H1 (cell line): ENCODE measurements around the gene CACNA1E. TPM values are rescaled to one million over a fixed set of nuclear protein-coding genes. Genes with fewer than 3 reads are reported as not detected.

ENCODE experiments used
- HDAC2 ChIP-seq, 2 experiments: fragments of 300-600 bp in 1 of 2; sonication (generic) in 1 of 2; IDR thresholded peaks; 2 replicates each; pipeline ENCODE4 v1.6.1; 2011 to 2012; ENCODE audit warnings: low read depth in 2 of 2, low read length in 2 of 2, mild to moderate bottlenecking in 2 of 2, moderate library complexity in 2 of 2, borderline replicate concordance in 1 of 2, inconsistent platforms in 1 of 2
- MAFK ChIP-seq: IDR thresholded peaks from 2 replicates; pipeline ENCODE4 v1.6.1; 2012; ENCODE audit warnings: low read depth, mild to moderate bottlenecking, improper control_type of control experiment, low read length
- NRF1 ChIP-seq: IDR thresholded peaks from 2 replicates; pipeline ENCODE4 v1.6.1; 2011; ENCODE audit warnings: mild to moderate bottlenecking, low read depth, low read length, improper control_type of control experiment
- SRF ChIP-seq: IDR thresholded peaks from 2 replicates; pipeline ENCODE4 v1.6.1; 2011; ENCODE audit warnings: mild to moderate bottlenecking, low read depth, low read length, moderate library complexity
- TAF1 ChIP-seq: IDR thresholded peaks from 2 replicates; pipeline ENCODE4 v1.6.1; 2011; ENCODE audit warnings: mild to moderate bottlenecking, low read depth, low read length
- polyA plus RNA-seq, 7 experiments: library from polyadenylated mRNA; depleted of rRNA in 3 of 7; stranded (reverse) in 5 of 7; unstranded in 2 of 7; fragments of >200 nt in 5 of 7; fragments of 200-250 nt in 2 of 7; gene quantifications; 1 replicate in 5 of 7; 2 replicates in 1 of 7; 4 replicates in 1 of 7; pipeline versions ENCODE4 v1.2.1 to v1.2.3, GENCODE V29; 2011 to 2013; ENCODE audit warnings: missing spikeins in 2 of 7, mixed read lengths in 2 of 7
- total RNA-seq: library from RNA; stranded (reverse); fragmentation: NEBNext Ultra II Directional; extraction: Animal tissue kit (Norgen Biotek cat#: 25700); gene quantifications from 2 replicates; pipeline ENCODE4 v1.2.1, GENCODE V29; 2021
- TF ChIP-seq, protein P1 (sequence below): fragments of 300-600 bp; sonication (generic); IDR thresholded peaks from 2 replicates; pipeline ENCODE4 v1.7.1; 2012; ENCODE audit warnings: low read length, moderate library complexity, mild to moderate bottlenecking, inconsistent platforms; ENCODE audit not compliant: insufficient replicate concordance

The CACNA1E gene
- total and polyA plus RNA-seq, 2 of the 8 experiments (the other 6 are each of a cell fraction or from before 2014, with no cell fraction given) = 0.98 to 1.3 TPM

- TF ChIP-seq, protein P1, sequence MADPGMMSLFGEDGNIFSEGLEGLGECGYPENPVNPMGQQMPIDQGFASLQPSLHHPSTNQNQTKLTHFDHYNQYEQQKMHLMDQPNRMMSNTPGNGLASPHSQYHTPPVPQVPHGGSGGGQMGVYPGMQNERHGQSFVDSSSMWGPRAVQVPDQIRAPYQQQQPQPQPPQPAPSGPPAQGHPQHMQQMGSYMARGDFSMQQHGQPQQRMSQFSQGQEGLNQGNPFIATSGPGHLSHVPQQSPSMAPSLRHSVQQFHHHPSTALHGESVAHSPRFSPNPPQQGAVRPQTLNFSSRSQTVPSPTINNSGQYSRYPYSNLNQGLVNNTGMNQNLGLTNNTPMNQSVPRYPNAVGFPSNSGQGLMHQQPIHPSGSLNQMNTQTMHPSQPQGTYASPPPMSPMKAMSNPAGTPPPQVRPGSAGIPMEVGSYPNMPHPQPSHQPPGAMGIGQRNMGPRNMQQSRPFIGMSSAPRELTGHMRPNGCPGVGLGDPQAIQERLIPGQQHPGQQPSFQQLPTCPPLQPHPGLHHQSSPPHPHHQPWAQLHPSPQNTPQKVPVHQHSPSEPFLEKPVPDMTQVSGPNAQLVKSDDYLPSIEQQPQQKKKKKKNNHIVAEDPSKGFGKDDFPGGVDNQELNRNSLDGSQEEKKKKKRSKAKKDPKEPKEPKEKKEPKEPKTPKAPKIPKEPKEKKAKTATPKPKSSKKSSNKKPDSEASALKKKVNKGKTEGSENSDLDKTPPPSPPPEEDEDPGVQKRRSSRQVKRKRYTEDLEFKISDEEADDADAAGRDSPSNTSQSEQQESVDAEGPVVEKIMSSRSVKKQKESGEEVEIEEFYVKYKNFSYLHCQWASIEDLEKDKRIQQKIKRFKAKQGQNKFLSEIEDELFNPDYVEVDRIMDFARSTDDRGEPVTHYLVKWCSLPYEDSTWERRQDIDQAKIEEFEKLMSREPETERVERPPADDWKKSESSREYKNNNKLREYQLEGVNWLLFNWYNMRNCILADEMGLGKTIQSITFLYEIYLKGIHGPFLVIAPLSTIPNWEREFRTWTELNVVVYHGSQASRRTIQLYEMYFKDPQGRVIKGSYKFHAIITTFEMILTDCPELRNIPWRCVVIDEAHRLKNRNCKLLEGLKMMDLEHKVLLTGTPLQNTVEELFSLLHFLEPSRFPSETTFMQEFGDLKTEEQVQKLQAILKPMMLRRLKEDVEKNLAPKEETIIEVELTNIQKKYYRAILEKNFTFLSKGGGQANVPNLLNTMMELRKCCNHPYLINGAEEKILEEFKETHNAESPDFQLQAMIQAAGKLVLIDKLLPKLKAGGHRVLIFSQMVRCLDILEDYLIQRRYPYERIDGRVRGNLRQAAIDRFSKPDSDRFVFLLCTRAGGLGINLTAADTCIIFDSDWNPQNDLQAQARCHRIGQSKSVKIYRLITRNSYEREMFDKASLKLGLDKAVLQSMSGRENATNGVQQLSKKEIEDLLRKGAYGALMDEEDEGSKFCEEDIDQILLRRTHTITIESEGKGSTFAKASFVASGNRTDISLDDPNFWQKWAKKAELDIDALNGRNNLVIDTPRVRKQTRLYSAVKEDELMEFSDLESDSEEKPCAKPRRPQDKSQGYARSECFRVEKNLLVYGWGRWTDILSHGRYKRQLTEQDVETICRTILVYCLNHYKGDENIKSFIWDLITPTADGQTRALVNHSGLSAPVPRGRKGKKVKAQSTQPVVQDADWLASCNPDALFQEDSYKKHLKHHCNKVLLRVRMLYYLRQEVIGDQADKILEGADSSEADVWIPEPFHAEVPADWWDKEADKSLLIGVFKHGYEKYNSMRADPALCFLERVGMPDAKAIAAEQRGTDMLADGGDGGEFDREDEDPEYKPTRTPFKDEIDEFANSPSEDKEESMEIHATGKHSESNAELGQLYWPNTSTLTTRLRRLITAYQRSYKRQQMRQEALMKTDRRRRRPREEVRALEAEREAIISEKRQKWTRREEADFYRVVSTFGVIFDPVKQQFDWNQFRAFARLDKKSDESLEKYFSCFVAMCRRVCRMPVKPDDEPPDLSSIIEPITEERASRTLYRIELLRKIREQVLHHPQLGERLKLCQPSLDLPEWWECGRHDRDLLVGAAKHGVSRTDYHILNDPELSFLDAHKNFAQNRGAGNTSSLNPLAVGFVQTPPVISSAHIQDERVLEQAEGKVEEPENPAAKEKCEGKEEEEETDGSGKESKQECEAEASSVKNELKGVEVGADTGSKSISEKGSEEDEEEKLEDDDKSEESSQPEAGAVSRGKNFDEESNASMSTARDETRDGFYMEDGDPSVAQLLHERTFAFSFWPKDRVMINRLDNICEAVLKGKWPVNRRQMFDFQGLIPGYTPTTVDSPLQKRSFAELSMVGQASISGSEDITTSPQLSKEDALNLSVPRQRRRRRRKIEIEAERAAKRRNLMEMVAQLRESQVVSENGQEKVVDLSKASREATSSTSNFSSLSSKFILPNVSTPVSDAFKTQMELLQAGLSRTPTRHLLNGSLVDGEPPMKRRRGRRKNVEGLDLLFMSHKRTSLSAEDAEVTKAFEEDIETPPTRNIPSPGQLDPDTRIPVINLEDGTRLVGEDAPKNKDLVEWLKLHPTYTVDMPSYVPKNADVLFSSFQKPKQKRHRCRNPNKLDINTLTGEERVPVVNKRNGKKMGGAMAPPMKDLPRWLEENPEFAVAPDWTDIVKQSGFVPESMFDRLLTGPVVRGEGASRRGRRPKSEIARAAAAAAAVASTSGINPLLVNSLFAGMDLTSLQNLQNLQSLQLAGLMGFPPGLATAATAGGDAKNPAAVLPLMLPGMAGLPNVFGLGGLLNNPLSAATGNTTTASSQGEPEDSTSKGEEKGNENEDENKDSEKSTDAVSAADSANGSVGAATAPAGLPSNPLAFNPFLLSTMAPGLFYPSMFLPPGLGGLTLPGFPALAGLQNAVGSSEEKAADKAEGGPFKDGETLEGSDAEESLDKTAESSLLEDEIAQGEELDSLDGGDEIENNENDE = no peak
- no peak for TF ChIP-seq HDAC2 (IDR thresholded peaks at IDR 0.05; ENCODE audit: borderline replicate concordance in 1 of 2, low read depth in 2 of 2, low read length in 2 of 2)
- no peak for TF ChIP-seq SRF
- no peak for TF ChIP-seq TAF1
- TF ChIP-seq MAFK = no peak
- TF ChIP-seq NRF1 = no peak
Observed at GRCh38 chr1:181647314-181648035, 164.2 kb downstream of the CACNA1E start (continued).
